GM19324 (cell line): ENCODE measurements around the gene C11orf52.
"Not testable (repeated sequence)": the region's sequence is repeated elsewhere in the genome, so short reads cannot be mapped to it uniquely, and the experiment has no call there.

Experiments
- ATAC-seq: cut with Tn5 transposase; IDR thresholded peaks from one replicate; pipeline ENCODE4 v1.9.1; 2021; ENCODE audit warnings: mild to moderate bottlenecking, moderate library complexity; ENCODE audit not compliant: unreplicated experiment, low FRiP score

C11orf52 gene

DNA sequence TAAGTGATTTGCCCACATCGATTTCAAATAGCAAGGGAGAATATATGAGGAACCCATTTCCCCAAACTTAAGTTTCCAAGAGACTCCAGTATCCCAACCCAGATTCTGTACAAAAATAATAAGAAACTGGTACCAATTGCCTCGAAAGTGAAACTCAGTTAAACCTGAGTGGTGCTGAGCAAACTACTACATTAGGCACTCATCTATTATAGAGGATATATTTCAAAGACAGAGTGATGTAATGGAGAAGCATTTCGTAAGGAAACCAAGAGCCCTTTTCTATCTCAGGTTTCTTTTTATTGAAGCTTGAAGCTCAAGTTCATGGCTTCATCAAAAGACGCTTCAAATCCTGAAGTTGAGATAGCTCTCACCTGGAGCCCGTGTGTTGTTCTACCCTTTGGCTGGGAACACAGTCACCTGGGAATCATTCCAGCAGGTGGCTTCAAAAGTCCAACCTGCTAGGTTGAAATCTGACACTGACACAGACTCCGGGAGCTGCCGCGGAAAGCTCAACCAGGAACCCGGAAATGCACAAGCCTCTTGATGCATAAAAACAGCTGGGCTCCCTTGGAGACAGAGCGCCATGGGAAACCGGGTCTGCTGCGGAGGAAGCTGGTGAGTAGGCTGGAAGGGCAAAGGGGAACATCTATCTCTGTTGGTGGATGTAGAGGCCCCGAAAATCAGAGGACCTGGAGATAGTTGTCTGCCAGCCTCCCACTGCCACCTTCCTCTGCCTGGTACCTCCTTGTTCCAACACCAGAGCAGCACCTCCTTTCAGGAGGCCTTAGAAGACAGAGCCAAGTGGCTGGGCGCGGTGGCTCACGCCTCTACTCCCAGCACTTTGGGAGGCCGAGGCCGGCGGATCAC, at the start of gene C11orf52:
Gene C11orf52, plus strand, starts transcription at position 524 of the 867 bp plus-strand sequence. Its CDS starts 60 bp downstream, at position 584.
- no peak for ATAC-seq

- no peak for ATAC-seq
Measured at GRCh38 chr11:111870113-111870512, 48.6 kb upstream of the C11orf52 start.

DNA sequence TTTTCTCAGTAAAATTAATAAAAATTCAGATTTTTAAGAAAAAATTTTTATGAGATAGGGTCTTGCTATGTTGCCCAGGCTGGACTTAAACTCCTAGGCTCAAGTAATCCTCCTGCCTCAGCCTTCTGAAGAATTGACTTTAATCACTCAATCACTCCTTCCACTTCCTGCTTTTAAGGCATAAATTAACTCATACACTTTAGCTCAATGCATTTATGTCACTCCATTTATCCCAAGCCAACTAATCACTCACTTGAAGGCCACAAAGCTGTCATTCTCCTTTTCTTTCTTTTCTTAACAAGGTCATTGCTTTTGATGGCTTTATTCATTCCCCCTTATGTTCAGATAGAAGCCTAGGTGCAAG, 48.2 kb upstream of the C11orf52 start:
- ATAC-seq, result no peak

DNA sequence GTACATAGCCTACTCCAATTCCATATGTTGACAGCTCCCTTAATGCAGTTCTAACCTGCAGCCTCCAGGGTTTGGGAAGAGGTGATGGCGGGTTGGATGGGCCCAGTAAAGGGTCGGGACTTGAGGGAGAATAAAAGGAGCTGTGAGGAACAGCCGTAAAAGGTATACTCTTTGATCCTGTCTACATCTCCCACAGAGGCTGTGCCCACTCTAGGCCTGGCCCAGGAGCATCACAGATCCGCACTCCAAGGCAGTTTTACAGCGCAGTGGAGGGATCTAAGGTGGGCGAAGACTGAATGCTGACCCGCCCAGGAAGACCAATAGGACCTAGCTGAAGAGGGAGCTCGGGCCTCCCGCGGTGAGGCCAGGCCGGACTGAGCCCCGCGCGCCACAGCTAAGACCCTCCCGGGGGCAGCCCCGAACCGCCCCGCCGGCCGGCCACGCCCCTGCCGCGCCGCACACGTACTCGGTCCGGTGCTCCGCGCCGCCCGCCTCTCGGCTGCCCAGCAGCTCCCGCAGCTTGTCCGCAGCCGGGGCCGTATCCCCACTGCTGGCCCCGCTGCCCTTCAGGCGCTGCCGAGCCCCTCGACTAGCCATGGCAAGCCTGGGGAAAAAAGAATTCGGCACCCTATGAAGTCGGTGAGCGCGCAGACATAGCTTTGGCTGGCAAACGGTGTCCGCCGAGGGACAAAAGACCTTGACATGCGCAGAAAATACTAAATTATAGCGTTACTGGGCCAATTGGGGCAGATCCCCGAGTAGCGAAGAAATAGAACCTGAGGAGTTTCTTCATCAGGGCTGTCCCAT, 47.6 kb upstream of the C11orf52 start, which contains the start of gene ALG9:
Gene ALG9, minus strand, starts transcription at position 696 of the 807 bp plus-strand sequence. Its CDS starts 99 bp downstream, at position 597.
- peak; percentile 93 for ATAC-seq

GRCh38 chr11:111871693-111872161, 47.0 kb upstream of the C11orf52 start:
- no peak for ATAC-seq

- no peak for ATAC-seq
Measured at GRCh38 chr11:111878385-111878848, 40.3 kb upstream of the C11orf52 start.

- peak; percentile 94 for ATAC-seq
Measured at GRCh38 chr11:111878849-111879636, 39.7 kb upstream of the C11orf52 start, which contains the start of the genes CFAP68 and FDXACB1. CFAP68 (plus strand) TSS chr11:111879541; CDS start chr11:111879561, 20 bp downstream. FDXACB1 (minus strand) TSS chr11:111879165; CDS start chr11:111879132, 33 bp downstream.

DNA sequence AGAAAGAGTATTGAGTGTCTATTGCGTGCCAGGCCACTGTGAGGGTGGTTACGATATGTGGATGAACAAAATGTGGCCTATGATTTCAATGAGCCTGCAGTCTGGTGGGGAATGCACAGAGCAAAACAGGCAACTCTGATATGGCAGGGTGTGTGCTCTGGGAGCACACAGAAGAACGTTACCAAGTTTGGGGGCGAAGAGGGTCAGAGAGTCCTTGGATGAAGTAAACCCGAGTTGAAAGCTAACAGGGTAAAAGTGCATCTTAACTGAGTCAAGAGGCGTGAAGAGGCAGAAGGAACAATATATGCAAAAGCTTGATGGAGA, 39.1 kb upstream of the C11orf52 start:
- ATAC-seq, result no peak

- ATAC-seq, result no peak
Measured at GRCh38 chr11:111882202-111882601, 36.5 kb upstream of the C11orf52 start.

DNA sequence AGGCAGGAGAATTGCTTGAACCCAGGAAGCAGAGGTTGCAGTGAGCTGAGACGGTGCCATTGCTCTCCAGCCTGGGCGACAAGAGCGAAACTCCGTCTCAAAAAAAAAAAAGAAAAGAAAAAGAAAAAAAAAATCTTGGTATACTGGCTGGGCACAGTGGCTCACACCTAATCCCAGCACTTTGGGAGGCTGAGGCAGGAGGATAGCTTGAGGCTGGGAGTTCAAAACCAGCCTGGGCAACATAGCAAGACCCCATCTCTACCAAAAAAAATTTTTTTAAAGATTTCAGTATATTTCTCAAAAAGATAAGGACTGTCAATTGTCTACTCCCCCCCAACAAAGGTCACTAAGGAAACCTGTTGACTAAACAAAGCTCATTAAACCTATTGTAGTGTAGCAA, 33.7 kb upstream of the C11orf52 start:
- not testable (repeated sequence) for ATAC-seq

DNA sequence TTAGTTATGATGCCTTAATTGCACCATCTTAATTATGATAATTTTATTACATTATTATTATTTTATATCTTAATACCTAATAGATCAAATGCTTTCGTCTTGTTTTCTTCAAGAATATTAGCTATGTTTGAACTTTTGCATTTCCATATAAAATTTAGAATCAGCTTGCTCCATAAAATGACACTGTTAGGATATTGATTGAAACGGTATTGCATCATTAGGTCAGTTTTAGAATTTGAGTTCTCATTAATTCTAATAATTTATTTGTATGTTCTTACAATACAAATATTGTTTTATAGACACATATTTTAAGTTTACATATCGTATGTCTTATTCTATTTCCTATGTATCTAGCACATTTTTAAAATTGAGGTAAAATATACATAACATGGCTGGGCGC, 32.7 kb upstream of the C11orf52 start:
- ATAC-seq, result no peak

DNA sequence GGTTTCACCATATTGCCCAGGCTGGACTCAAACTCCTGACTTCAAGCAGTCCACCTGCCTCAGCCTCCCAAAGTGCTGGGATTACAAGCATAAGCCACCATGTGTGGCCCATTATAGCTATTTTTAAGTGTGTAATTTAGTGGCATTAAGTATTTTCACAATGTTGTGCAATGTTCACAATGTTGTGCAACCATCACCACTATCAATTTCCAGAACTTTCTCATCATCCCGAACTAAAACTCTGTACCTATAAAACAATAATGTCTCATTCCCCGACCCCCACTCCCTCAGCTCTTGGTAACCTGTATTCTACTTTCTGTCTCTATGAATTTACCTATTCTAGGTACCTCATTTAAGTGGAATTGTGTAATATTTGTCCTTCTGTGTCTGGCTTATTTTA, 31.9 kb upstream of the C11orf52 start:
- no peak for ATAC-seq

DNA sequence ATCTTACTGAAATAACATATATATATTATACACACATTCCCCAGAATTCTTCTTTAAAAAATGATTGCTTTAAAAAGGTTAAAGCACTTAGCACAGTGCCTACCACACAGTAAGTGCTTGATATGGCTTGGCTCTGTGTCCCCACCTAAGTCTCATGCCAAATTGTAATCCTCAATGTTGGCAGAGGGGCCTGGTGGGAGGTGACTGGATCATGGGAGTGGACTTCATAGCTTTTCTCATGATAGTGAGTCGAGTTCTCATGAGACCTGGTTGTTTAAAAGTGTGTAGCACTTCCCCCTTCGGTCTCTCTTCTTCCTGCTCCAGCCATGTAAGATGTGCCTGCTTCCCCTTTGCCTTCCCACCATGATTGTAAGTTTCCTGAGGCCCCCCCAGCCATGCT, 13.3 kb upstream of the C11orf52 start:
- ATAC-seq, result no peak

GRCh38 chr11:111906680-111907079, 12.0 kb upstream of the C11orf52 start:
- ATAC-seq, result no peak

- ATAC-seq, result no peak
Measured at GRCh38 chr11:111908639-111909305, 9.9 kb upstream of the C11orf52 start.

DNA sequence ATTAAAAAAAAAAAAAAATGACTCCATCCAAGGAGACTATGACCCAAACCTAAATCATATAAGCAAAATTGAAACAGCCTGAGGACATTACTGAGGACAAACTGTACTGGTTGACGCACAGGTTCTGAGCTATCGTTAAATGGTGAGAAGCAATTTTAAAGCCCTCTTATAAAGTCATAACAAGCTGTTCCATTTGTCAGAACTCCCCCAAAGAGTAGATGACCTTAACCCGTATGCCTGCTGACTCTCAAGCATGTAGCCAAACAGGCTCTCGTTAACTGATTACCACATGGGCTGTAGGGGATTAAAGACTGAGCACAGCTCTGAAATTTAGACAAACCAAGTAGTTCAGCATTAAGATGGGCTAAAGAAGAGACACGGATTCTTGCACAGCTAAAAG, 9.3 kb upstream of the C11orf52 start:
- ATAC-seq, result no peak

- no peak for ATAC-seq
Measured at GRCh38 chr11:111910676-111911562, 7.8 kb upstream of the C11orf52 start.

DNA sequence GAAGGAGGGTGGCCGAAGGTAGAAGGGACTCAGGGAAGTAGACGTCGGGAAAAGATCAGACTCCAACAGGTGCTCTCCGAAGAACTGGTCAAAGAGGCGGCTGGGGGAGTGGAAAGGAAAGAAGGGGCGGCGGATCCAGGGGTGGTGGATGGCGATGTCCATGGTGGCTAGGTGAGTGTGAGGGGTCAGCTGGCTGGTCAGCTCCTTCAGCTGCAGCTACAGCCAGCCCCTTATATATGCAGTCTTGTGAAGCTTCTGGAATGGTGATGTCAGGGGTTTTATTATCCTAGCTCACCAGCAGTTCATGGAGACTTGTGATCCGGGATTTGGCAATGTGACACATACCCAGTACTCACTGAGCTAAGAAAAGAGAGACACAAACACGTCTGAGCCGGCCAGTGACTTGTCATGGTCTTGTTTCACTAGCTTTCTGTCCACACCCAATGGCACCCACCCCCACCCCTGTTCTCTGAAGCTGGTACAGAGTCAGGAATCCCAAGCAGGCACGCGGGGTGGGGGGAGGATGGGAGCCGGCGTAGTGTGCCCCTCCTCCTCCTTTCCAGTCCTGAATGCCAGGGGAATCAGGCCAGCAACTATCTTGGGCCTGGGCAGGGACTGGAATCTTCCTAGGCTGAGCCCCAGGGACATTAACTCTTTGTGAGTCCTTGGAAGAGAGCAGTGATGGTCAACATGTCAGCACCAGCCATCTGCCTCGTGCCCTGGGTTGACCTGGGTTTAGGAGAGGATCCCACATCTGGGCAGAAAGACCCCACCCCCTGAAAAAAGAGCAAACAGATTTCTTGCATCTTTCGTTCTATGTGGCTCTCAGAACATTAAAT, 6.9 kb upstream of the C11orf52 start, which contains the start of gene CRYAB:
Gene CRYAB, minus strand, starts transcription at position 208 of the 839 bp plus-strand sequence. Its CDS starts 46 bp downstream, at position 162.
- no peak for ATAC-seq
